NCI-H748 (cell line): ENCODE data around the gene GAB2.
"Not testable (repeated sequence)": the region's sequence is repeated elsewhere in the genome, so short reads cannot be mapped to it uniquely, and the experiment has no call there.

Experiments
- DNase-seq: peaks from one replicate; lab custom pipeline; 2025; ENCODE audit not compliant: unreplicated experiment; lab: John Stamatoyannopoulos, UW

The GAB2 gene, protein sequence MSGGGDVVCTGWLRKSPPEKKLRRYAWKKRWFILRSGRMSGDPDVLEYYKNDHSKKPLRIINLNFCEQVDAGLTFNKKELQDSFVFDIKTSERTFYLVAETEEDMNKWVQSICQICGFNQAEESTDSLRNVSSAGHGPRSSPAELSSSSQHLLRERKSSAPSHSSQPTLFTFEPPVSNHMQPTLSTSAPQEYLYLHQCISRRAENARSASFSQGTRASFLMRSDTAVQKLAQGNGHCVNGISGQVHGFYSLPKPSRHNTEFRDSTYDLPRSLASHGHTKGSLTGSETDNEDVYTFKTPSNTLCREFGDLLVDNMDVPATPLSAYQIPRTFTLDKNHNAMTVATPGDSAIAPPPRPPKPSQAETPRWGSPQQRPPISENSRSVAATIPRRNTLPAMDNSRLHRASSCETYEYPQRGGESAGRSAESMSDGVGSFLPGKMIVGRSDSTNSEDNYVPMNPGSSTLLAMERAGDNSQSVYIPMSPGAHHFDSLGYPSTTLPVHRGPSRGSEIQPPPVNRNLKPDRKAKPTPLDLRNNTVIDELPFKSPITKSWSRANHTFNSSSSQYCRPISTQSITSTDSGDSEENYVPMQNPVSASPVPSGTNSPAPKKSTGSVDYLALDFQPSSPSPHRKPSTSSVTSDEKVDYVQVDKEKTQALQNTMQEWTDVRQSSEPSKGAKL

DNA sequence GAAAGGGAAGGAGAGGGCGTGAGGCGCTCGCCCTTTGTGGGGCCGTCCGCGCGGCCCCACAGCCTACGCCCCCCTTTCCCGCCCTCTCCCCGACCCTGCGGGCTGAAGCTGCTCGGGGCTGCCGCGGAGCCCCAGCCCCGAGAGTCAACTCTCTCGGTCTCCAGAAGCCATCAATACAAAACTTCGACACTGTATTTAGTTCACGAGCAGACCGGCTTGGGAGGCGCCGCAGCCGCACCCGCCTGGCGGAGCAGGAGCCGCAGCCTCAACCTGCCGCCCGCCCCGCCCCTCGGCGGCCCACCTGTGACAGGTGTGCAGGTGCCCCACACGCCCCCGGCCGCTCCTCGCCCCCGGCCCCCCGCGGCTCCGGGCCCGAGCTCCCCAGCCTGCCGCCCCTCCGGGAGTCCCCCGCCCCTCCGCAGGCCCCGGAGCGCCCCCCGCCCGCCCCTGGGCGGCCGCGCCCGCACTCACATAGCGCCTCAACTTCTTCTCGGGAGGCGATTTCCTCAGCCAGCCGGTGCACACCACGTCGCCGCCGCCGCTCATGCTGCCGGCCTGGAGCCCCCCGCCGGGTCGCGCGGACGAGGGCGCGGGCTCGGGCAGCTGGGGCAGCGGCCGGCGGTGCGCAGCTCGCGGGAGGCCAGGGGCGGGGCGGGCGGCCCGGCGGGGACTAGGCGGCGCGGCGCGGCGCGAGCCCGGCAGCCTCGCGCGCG, at the start of gene GAB2:
GAB2 (minus strand) TSS at position 646 of the 713 bp plus-strand sequence; CDS start at position 546, 100 bp downstream.
- peak; percentile 73 for DNase-seq

DNA sequence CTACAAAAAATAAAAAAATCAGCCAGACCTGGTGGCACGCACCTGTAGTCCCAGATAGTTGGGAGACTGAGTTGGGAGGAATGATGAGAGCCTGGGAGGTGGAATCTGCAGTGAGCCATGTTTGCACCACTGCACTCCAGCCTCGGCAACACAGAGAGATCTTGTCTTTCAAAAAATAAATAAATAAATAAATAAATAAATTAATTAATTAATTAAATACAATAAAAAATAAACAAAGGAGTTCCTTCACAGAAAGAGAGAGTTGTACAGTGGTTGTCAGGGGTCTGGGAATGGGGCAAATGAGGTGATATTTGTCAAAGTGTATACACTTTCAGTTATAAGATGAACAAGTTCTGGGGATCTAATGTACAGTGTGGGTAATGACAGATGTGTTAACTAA, 49.8 kb upstream of the GAB2 start:
- no peak for DNase-seq

DNA sequence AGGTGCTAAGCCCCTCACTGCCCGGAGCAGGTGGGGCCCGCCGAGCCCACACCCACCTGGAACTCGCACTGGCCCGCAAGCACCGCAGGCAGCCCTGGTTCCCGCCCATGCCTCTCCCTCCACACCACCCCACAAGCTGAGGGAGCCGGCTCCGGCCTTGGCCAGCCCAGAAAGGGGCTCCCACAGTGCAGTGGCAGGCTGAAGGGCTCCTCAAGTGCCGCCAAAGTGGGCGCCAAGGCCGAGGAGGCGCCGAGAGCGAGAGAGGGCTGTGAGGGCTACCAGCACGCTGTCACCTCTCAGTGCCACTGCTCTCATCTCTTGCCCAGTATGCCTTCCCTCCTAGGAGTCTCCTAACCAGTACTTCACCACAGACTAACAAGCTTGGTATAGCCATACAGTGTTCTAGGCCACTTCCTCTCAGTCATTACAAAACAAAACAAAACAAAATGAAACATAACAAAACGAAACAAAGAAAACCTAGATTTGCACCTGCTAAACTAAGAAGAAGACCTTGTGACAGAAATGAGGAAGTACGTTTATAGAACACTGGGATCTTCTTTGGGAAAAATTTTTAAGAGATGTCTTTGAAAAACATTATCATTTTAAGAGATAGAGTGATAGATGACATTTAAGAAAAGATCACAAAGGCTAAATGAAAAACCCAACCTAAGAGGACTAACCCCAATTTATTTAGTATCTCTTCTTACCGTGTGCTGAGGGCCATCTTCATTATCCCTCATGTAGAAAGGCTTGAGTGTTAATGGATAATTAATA, 47.7 kb upstream of the GAB2 start:
- DNase-seq = peak; percentile 21

DNA sequence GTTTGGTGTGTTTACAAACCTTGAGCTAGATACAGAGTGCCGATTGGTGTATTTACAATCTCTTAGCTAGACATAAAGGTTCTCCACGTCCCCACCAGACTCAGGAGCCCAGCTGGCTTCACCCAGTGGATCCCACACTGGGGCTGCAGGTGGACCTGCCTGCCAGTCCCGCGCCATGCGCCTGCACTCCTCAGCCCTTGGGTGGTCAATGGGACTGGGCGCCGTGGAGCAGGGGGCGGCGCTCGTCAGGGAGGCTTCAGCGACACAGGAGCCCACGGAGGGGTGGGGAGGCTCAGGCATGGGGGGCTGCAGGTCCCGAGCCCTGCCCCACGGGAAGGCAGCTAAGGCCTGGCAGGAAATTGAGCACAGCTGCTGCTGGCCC, 47.2 kb upstream of the GAB2 start:
- DNase-seq = not testable (repeated sequence)

DNA sequence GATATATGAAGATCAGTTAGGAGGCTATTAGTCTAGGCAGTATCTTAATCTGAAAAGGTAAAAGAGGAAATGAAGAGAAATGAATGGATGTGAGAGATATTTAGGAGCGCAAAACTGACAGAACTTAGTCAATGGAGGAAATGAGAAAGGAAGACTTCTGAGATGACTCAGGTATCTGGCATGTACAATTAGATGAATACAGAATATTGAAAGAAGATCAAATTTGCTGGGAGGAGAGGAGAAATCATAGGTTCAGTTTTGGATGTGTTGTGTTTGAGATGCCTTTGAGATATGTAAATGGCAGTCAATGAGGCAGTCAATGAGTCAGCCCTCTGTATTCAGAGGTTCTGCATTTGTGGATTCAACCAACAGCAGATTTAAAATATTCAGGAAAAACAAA, 42.9 kb upstream of the GAB2 start:
- no peak for DNase-seq

DNA sequence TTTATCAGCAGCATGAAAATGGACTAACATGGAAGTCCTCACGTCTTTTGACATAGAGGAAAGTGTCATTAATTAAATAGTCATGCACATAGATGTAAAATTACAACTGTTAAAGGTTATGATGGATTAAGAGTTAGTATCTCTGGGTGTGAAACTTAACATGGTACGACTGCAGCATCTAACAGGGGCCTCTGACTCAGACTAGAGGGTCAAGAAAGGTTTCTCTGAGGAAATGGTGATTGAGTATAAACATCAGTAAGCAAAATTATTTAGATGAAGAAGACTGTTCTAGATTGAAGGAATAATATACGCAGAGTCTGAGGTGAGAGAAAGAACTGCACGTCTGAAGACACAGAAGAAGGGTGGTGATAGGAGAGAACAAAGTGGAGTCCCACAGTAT, 42.1 kb upstream of the GAB2 start:
- no peak for DNase-seq

DNA sequence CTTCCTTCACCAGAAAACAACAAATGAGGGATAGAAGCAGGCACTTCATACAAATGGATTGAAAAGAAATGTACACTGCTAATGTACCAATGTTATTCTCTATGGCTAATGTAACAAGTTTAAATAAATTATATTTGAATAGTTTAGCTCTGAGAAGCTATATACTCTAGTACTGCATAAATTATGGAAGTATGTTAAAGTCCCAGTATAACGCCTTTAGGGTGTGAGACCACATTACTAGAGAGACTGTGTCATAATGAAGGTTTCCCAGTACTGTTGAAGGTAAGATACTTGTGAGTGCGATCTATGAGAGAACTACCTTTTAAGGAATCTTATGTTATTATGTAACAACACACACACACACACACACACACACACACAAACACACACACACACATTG, 39.8 kb upstream of the GAB2 start:
- DNase-seq = no peak

DNA sequence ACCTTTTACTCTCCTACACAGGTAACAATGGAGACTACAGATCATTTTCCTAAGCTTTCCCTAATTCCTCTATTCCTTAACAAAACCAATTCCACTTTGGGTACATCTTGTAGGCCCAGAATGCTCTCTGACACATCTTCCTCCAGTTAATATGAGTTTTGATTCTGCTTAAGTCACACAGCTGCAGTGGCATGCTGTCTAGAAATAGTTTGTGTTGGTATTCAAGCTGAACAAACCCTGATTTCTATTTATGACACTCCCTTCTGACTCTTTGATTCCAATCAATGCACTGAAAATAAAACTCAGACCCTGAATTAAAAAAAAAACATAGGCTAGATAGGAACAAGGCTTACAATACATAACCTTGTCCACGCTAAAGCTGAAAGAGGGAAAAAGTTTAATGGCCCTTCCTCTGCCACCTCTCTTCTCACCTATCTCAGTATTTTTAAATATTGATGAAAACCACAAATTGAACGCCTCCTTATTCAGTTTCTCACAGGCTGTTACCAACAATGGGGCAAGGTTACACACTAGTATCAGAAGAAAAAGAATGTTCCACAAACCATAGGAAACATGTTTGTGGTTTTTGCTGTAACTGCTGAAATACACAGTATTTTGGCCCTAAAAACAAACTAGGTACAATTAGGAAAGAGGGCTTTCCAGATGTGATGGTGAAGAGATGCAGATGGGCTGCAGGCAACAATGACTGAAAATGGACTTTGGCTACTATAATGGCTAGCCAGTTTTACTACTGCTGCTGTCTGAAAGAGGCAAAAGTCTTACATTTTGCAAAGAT, 35.7 kb upstream of the GAB2 start:
- DNase-seq = no peak

DNA sequence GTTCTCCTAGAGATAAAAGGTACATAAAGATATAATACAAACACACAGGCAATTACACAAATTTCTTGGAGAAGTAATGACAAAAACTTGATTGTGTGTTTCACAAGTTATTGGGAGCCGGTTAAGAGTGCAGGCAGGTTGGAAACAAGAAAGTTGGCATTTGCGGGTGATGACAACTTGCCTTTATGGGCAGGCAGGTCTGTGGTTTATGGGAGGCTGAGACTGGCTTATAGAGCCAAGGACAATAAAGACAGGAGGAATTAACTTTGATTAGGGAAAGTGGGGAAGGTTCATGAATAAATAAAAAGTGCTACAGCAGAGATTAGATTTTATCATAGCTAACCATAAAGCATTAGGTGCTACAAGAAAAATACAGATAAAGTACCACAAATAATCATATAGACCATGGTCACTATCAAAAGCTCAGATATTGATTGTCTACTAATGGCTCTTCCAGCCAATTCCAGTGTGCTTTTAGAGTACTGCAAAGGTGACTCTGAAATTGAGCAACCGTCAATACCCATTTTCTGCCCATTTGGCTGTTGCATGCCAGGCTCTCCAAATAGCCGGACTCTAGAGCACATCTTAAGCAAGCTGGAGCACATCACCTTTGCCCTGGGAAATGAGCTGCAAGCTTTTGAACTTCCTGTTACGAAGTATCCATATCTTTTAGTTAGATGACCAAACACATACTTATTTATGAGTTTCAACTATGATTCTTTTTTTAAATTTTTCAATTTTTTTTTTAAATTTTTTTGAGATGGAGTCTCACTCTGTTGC, 33.9 kb upstream of the GAB2 start:
- no peak for DNase-seq

DNA sequence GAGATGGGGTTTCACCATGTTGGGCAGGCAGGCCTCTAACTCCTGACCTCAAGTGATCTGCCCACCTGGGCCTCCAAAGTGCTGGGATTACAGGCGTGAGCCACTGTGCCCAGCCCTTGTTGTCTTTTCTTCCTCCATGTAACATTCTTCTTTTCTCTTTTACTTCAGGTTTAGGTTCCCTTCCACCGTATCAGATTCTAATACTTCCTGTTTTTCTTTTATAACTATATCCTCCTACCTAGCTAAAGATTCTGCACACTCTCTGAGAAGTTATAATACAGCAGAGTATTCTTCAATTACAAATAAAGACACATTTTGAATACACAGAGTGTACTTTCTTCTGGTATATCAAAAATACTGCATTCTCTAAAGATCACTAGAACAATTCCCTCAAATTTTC, 33.2 kb upstream of the GAB2 start:
- no peak for DNase-seq

DNA sequence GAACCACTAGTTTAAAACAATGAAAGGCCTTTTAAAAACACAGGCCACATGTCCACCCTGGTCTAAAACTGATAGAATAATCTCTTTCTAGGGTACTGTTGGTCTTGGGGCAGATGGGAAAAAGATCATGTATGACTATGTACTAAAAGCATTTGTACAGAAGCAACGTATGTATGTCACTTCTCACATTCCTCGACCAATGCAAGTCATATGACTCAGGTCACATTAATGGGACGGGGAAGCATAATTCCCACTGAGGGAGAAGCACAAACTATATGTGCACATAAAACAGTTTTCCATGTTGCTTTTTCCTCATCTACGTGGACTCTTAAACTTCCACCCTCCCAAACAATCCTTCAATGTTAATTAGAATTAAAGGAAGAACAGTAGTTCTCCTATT, 32.2 kb upstream of the GAB2 start:
- DNase-seq = no peak

DNA sequence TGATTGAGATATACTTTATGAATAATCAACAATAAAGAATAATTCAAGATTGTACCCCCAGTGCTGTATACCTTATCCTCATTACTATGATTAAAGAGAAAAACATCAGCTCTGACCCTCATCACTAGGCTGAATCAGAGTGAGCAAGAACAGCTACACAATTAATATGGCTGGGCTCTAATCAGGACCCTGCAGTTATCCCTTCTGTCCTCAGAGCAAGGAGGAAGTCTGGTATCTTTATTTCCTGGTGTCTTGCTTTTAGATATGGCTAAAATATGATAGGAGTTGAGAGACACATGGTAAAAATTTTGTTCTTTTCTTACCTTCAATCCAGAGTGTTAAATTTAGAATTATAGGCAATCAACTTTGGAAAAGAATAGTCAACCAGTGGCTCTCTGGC, 28.6 kb upstream of the GAB2 start:
- DNase-seq = no peak

DNA sequence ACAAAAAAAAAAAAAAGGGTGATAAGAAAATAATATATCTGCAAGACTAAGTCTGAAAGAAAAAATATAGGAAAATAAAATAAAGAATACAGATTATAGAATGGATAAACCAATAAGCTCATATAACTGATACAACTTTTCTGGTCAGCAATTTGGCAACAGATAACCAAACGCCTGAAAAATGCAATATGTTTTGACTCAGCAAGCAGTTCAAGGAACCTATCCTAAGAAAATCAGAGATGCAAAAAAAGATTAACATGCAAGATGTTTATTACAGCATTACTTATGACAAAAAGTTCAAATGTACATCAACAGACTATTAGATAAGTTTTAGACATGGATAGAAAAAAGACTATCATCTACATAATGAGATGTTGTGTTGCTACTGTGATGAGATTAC, 27.1 kb upstream of the GAB2 start:
- no peak for DNase-seq

DNA sequence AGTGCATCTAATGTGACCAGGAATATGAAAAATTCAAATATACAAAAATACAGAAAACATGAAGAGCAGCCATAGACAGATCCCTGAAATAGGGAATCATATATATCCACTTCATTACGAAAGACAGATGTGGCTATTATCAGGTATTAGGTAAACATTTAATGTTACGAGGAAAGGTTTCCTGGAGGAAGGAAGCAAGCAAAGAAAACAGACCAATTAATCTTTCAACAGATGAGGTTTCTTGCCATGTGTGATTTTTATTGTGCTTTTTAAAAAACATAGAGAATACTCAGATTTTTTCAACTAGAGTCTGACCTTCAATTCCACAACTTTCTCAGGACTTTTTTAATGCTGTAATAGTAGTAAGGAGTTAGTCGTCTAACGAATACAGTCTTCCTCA, 24.3 kb upstream of the GAB2 start:
- DNase-seq = no peak

DNA sequence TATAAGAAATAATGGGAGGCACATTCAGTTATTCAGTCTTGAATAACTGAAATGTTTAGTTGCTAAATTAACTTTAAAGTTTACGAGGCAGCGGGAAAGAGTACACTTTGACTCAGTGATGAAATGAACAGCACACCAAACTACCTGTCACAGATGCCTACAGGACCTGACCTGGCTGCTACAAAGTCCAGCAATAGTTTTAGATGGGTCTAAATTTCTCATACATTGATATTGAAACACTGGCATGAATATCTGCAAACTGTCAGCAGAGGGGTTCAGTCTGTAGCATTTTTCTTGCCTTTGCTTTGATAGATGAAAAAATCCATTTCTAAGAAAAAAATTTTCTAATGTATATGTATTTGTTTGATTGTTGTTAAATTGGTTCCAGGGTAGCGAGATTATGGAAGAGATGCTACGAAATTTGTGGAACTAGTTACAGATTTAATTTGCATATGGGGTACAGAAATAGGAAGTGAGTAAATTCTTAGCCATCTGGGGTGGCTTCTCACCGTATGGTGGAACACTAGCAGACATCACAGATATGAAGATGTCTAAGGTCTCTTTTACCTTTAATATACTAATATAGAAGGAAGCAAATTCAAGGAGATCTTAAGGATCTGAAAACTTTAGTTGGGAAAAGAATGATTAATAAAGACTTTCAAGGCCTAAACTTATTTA, 20.8 kb upstream of the GAB2 start:
- DNase-seq = no peak

DNA sequence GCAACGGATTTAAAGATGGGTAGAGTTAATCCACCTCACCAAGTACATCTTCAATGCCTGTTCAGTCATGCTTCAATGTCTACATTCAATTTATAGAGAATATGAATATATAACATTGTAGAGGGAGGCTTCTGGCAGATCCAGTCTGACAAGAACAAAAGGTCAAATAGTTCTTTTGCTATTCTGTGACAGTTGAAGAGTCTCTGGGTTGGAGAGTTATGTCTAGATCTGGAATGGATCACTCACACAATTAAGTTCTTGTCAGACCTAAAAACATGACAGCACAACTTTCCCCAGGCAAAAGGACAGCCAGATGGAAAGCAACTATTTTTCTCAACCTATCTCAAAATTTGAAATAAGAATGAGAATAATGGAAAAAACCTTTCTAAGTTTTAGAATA, 15.3 kb upstream of the GAB2 start:
- DNase-seq = no peak

DNA sequence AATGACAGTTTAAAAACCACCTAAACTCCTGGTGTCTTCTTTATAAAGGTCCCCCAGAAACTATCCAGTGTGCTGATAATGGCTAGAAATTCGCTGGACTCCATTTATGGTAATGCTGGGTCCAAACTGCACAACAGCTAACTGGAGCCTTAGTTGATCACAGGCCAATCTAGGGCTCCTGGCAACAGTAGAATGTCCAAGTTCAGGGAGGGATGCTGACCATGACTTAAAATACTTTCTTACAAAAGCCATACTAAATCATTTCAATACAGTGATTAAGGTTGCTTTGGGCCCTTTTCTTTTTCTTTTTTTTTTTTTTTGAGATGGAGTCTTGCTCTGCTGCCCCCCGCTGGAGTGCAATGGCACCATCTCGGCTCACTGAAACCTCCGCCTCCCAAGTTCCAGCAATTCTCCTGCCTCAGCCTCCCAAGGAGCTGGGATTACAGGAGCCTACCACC, 14.5 kb upstream of the GAB2 start:
- DNase-seq = no peak

DNA sequence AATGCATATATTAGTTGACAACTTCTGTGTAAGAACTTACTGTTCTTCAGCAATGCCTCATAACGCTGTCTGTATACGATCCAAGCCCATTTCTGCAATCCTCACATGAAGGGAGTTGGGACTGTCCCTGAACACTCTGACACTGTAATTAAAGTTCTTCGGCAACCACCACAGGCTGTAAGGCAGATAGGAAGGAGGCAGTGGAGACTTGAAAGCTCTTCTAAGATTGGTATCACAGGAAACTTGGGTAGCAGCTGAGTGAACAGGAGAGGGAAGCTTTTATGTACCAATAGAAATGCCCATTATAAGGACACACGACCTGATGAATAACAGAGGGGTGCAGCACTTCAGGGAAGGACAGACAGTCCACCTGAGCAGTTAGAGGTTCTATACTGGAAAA, 12.0 kb upstream of the GAB2 start:
- no peak for DNase-seq

DNA sequence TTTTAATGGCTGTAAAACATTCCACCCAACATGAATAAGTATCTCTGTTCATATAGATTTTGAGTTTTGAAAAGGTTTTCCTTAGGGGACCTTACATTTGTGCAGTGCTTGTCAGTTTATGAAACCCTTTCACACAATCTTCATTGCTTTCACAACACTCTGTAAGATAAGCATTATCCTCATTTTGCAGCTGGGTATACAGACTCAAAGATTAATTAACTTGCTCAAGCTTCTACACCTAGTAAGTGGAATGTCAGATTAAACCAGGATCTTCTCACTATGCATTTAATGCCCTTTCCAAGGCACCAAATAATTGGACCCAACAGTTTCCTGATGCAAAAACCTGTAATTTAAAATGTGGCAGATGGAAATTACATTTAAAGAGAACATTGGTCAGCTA, 11.6 kb upstream of the GAB2 start:
- DNase-seq = no peak
